WERI-Rb-1 (cell line): ENCODE measurements around the gene PCDHGB1.

Experiments used
- DNase-seq: peaks from one replicate; pipeline ENCODE4 v3.0.0-alpha.2; 2020
- H3K27ac ChIP-seq: fragments of 250-450 bp; sonication (Bioruptor Pico); 2 replicates; pipeline ENCODE4 v1.5.1; 2020; ENCODE audit warnings: mild to moderate bottlenecking, moderate library complexity
- H3K27me3 ChIP-seq: fragments of 250-450 bp; sonication (Bioruptor Pico); 2 replicates; pipeline ENCODE4 v1.5.1; 2021; ENCODE audit warnings: mild to moderate bottlenecking, low read depth, moderate library complexity; ENCODE audit not compliant: insufficient read depth, severe bottlenecking
- H3K36me3 ChIP-seq: fragments of 250-450 bp; sonication (Bioruptor Pico); 2 replicates; pipeline ENCODE4 v1.5.1; 2020; ENCODE audit warnings: mild to moderate bottlenecking, moderate library complexity
- H3K4me3 ChIP-seq: 2 replicates; pipeline ENCODE4 v1.5.1; 2011; ENCODE audit warnings: low read depth, mild to moderate bottlenecking, control low read depth, low read length
- H3K9me3 ChIP-seq: fragments of 250-450 bp; sonication (Bioruptor Pico); 2 replicates; pipeline ENCODE4 v1.5.1; 2021; ENCODE audit warnings: mild to moderate bottlenecking, moderate library complexity; ENCODE audit not compliant: severe bottlenecking
- TF ChIP-seq, protein P1 (sequence below): IDR thresholded peaks from 2 replicates; pipeline ENCODE4 v1.5.1; 2011; ENCODE audit warnings: low read depth, mild to moderate bottlenecking, control low read depth, inconsistent platforms, low read length

PCDHGB1 gene

DNA sequence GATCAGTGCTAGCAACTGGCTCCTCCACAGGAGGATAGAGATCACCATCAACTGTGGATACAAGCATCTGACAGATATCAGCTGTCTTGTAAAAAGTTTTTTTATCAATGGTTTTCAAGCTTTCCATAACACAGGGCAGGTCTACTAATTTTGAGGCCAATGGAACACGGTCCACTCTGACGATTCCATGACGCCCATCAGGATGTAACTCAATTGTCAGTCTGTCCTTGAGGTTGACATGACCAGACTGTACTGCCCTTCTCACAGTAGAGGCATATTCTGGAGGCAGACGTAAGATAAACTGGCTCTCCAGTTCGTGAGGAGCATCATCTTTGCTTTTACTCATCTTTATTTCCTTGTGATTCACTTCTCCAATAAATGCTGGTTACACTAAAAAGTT is 30.2 kb upstream of the PCDHGB1 start:
- Histone ChIP-seq H3K27ac (no peak overlapping the region; the same call in 1 of the 2 replicates), H3K4me3 (peak overlapping the region; percentile 100), H3K9me3 (peaks cover 29% of the 10 kb centered on the region), H3K36me3 (peaks cover 39% of the 10 kb centered on the region), H3K27me3 (no peaks in the 10 kb centered on the region)
- TF ChIP-seq, protein P1, sequence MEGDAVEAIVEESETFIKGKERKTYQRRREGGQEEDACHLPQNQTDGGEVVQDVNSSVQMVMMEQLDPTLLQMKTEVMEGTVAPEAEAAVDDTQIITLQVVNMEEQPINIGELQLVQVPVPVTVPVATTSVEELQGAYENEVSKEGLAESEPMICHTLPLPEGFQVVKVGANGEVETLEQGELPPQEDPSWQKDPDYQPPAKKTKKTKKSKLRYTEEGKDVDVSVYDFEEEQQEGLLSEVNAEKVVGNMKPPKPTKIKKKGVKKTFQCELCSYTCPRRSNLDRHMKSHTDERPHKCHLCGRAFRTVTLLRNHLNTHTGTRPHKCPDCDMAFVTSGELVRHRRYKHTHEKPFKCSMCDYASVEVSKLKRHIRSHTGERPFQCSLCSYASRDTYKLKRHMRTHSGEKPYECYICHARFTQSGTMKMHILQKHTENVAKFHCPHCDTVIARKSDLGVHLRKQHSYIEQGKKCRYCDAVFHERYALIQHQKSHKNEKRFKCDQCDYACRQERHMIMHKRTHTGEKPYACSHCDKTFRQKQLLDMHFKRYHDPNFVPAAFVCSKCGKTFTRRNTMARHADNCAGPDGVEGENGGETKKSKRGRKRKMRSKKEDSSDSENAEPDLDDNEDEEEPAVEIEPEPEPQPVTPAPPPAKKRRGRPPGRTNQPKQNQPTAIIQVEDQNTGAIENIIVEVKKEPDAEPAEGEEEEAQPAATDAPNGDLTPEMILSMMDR: no peak
- no peak for DNase-seq

DNA sequence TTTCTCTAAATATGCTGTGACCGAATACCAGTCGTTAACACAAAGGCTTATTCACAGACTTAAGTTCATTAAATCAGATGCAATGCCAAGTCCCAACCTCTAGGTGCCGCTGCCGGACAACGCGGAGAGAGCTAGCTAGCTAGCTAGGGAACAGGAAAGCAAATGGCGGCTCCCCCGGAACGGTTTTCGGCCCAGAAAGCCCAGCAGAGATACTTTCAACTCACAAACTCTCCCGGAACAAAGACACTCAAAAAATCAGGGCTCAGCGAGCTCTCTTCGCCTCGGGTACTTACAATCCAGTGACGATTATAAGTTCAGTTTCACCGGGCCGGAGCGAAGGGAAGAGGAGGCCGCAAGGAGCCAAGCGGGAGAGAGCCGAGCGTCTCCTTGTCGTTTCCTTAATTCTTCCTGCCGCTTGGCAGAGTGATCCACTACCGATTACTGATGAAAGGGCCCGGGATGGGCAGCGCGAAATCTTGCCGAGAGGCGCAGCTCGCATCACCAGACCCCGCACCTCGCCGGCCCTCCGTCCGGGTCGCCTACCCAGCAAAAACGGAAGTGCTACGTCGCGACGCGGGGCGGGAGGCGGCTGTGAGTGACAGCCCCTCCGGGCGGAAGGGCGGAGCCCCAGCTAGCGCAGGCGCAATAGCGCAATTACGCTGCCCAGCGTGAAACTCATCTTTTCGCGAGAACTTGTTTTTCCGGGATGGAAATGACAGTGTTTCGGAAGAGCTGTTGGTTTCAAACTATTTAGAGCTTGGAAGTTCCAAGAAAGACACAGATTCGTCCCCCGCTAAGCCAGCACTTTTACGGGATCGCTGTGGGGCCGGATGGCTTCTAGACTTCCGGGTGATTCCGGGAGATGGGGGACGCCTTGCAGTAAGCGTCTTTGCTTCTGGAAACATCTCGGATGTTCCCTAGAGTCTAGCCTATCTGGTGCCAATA is 29.4 kb upstream of the PCDHGB1 start, which contains the start of gene TAF7:
Gene TAF7, minus strand, starts transcription at position 560 of the 945 bp plus-strand sequence. CDS start 740 bp downstream, outside the sequence.
- TF ChIP-seq, protein P1: peak; percentile 81
- peak within 1 kb of the TSS; percentile 94 for H3K27ac ChIP-seq
- H3K9me3 ChIP-seq: peaks cover 29% of the 10 kb centered on the region
- peaks cover 39% of the 10 kb centered on the region for H3K36me3 ChIP-seq
- DNase-seq: peak; percentile 92
- H3K27me3 ChIP-seq: no peaks in the 10 kb centered on the region
- peak within 1 kb of the TSS; percentile 100 for H3K4me3 ChIP-seq

DNA sequence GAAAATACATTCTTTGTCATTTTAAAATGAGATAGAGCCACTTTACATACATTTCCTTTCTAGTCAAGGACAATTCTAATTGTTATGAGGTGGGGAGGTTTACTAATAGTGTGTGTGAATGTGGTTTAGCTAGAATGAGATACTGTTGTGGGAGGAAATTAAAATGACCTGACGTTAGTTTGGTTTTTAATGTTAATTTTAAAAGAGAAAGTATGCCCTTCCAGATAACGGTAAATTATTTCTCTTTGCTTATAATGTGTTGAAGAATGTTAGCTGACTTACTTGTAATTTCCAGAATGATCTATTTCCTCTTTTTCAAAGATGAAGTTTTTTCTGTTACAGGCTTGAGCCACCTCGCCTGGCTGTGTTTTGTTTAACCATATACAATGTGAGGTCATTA is 27.6 kb upstream of the PCDHGB1 start:
- H3K36me3 ChIP-seq: peaks cover 30% of the 10 kb centered on the region
- peaks cover 29% of the 10 kb centered on the region for H3K9me3 ChIP-seq
- no peak for DNase-seq
- H3K27me3 ChIP-seq: no peaks in the 10 kb centered on the region
- no peak overlapping the region for H3K4me3 ChIP-seq
- no peak overlapping the region for H3K27ac ChIP-seq
- TF ChIP-seq, protein P1: no peak

DNA sequence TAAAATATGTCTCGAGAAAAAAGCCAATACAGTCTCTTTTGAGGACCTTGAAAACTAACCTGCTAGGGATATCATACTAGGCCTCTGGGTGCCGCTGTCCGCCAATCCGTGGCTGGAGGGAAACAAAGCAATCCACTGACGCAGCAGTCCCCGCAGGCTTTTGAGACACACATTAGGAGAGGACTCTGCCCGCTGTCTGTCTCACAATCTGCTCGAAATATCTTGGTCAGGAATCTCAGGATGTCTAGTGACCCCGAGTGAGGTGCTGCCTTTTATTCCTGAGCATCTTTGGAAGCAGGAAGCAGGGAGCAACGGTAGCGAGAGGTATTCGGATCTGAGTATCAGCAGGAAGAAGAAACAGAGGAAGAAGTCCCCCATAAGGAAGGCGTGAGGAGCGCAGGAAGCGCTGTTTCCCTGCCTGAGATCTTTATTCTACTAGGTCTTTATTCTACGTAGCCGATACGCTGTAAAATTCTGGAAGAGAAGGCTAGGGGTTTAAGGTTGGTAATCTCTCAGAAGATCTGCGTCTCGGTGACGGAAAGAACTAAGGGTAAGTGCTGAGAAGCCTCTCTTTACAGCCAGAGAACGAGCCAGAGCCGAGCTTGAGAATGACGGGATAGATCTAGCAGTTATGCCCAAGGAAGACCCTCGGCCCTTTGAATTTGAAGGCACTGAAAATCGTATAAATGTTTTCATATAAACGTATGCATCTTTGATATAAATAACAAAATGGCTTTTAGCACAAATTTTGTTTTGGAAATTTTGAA is 23.6 kb upstream of the PCDHGB1 start:
- H3K27me3 ChIP-seq: no peaks in the 10 kb centered on the region
- H3K36me3 ChIP-seq: no peaks in the 10 kb centered on the region
- TF ChIP-seq, protein P1: peak; percentile 46; the same call in 1 of the 2 replicates
- peak; percentile 72 for DNase-seq
- H3K9me3 ChIP-seq: peaks cover 6% of the 10 kb centered on the region
- peak overlapping the region; percentile 54 for H3K27ac ChIP-seq
- peak overlapping the region; percentile 52 for H3K4me3 ChIP-seq

DNA sequence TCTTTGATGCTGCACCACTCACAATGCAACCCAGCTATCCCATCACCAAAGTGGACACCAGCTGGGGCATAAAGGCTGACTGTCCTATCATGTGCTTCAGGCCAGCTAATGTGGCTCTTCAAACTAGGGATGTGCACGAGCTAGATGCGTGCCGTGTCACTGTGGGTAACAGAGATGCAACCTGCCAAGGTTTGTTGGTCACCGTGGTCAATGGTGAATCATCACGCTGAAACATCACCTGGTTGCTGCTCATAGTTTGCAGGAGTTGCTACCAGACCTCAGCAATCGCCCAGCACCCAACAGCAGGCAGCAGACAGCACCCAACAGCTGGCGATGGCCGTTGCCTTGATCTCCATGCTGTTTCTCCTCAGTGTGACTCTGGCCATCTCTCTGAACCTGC is 21.7 kb upstream of the PCDHGB1 start:
- DNase-seq: no peak
- TF ChIP-seq, protein P1: no peak
- peaks cover 15% of the 10 kb centered on the region for H3K9me3 ChIP-seq
- H3K27me3 ChIP-seq: no peaks in the 10 kb centered on the region
- no peak overlapping the region for H3K4me3 ChIP-seq
- no peak overlapping the region for H3K27ac ChIP-seq
- H3K36me3 ChIP-seq: no peaks in the 10 kb centered on the region
